Activated T-cell treated with anti-CD3 and anti-CD28 coated beads for 4 hours (primary cell): ENCODE data around the gene ADCYAP1R1.

Experiments used
- DNase-seq: peaks from one replicate; pipeline ENCODE4 v3.0.0-alpha.2; 2020

Gene ADCYAP1R1

DNA sequence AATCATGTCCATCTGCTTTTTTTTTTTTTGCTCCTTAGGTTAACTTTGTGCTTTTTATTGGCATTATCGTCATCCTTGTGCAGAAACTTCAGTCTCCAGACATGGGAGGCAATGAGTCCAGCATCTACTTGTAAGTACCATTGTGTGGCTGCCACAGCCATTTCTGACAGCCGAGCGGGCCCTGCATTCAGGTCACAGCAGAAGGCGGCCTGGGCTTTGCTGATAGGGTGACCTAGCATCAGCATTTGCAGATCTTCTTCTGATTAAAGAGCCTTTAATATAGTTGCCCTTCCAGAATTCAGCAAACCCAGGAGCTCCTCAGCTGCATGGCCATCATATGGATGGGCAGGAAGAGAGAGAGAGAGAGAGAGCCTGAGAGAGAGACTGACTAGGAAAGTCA, 40.5 kb downstream of the ADCYAP1R1 start:
- no peak for DNase-seq

GRCh38 chr7:31093282-31093681, 41.2 kb downstream of the ADCYAP1R1 start:
- no peak for DNase-seq

DNA sequence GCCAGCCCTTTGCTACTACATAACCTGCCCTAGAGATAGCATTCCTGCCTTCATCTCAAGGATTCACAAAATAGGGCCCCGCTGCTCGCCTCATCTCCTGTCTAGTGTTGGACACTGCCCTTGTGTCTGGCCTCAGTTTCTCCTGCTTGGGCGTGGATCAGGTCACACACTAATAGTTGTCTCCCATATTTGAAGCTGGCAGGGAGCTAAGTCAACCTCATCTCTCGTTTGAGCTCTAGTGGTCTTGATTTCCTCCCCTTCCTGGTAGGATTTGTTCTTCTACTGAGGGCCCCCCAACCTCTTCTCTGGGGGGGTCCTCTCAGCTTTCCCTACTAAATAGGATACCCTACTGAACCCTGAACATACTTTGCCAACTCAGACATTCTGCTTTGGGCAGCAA, 42.2 kb downstream of the ADCYAP1R1 start:
- no peak for DNase-seq

DNA sequence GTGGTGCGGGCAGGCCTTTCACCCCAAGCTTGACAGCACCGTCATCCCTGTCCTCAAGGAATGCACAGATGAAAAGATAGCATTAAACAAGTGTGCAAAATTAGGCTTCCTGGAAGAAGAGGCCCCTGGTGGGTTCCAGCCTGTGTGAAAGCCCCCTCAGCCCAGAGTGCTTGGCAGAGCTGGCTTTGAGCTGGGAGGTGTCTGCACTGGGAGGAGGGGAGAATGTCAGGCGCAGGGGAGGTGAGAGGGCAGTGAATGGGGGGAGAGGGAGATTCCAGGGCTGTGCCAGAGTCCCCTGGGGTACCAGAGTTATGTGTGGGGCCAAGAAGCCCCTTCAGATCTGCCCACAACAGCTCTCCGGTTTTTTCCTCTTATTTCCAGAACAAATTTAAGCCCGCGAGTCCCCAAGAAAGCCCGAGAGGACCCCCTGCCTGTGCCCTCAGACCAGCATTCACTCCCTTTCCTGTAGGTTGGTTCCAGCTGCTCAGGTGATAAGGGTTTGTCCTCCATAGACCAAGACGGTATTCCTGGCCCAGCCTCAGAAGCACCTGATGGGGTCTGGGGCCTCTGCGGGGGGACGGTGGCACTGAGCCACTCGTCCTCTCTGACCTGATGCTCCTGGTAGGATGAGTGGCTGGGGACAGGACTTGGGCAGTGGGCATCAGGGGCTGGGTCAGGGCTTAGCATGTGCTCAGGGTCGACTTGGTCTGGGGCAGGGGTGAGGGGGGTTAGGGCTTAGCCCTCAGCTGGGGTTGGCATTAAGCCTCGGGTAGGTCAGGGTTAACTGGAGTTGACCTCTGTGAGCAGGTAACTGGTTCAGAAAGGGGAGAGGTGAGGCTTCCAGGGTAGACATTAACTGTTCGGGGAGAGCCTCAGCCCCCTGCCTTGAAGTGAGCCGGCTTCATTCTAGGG, 43.4 kb downstream of the ADCYAP1R1 start:
- DNase-seq, result no peak

DNA sequence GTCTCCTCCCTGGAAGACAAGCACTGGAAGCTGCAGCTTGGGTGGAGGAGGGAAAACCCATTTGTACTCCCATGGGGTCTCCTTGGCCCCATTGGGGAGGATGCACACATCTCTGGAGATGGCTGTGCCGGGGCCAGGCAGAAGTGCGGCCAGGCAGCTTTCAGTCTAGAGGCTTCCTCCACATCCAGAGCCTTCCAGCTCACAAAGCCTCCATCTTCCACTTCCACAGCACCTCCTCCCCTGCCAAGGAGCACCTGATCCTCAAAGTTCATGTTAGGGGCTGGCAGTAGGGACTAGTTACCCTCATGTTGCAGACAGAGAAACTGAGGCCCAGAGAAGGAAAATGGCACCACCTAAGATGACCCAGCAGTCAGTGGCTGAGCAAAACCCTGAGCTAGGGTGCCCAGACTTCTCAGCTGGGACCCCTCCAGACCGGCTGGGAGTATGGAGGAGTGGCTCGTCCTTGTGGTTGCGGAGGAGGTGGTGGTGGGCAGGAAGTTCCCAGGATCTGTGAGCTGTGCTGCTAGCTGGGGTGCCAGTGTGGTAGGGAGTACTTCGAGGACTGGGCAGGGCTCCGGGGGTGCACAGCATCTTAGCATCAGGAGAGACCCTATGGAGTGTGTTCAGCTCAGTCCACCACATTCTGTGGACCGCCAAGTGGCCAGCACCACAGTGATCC, 44.2 kb downstream of the ADCYAP1R1 start:
- no peak for DNase-seq

GRCh38 chr7:31096877-31097258, 44.8 kb downstream of the ADCYAP1R1 start:
- DNase-seq, result no peak

- no peak for DNase-seq
These were observed 46.7 kb downstream of the ADCYAP1R1 start for GRCh38 chr7:31098642-31099360.

DNA sequence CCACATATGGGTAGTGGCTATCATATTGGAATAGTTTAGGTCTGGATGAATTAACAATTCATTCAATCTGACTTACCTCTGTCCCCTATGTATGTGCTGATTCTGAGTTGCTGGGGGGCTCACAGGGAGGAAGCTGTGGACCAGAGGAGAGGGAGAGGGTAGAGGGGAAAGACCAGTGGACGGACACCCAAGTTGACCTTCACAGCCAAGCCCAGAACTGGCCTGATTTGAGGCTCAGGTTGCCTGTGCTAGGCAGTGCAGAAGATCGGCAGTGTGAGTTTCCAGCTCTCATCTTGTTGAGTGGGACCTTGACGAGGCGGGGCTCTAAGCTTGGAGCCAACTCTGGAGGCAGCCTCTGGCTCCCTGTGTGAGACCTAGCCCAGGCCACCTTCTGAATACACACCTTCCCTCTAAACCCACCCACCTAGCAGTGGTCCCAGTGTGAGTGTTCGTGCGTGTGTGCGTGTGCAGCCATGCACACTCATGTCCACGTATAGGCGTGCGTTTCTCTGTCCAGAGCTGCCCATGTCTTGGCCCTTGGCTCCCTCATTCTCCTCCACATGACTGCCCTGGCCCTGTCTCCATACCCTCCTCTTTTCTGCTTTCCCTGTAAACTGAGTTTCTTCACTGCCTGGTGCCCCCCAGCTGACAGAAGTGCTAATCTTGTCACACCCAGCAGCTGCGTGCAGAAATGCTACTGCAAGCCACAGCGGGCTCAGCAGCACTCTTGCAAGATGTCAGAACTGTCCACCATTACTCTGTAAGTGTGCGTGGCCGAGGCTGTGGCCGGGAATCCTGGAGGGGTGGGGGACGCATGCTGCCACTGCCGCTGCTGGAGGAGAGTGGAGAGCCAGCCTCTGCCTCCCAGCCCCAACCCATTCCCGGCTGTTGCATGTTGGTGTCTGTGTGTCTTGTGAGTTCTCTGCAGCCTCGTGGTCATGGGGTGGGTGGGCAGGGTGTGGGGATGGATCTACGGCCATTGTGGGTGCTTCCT, 47.6 kb downstream of the ADCYAP1R1 start:
- DNase-seq, result no peak

GRCh38 chr7:31100445-31100844, 48.3 kb downstream of the ADCYAP1R1 start:
- no peak for DNase-seq

DNA sequence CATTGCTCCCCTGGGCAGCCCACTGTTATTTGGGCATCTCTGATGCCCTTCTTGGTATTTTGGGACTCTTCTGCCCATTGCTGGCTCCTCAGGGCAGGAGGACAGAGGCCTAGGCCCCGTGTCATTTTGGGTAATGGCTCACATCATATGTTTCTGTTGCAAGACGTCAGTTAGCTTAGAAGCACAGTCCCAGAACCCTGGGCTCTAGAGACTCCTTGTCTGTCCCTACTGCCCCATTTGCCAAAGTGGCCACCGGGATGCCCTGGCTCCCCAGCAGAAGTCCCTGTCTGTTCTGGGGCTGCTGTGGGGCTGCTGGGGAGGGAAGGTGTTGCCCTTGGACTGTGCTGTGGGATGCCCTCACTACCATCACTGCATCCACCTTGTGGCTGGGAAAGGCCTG, 48.8 kb downstream of the ADCYAP1R1 start:
- DNase-seq, result no peak

DNA sequence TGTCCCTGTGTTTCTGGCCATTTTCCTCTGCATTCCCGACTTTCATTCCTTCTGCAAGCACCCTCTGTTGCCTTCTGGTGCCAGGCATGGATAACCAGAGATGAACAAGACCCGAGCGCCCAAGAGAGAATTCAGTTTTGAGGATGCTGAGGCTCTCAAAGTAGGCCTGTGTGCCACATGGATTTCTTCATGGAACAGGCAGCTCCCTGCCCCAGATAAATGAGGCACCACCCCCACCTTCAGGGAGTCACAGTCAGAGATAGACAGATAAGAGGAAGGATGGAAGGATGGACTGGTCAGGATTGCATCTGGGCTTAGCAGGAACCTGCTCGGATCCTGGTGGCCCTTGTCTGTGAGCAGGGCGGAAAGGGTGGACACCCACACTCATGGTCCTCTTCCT, 49.4 kb downstream of the ADCYAP1R1 start:
- DNase-seq, result no peak

DNA sequence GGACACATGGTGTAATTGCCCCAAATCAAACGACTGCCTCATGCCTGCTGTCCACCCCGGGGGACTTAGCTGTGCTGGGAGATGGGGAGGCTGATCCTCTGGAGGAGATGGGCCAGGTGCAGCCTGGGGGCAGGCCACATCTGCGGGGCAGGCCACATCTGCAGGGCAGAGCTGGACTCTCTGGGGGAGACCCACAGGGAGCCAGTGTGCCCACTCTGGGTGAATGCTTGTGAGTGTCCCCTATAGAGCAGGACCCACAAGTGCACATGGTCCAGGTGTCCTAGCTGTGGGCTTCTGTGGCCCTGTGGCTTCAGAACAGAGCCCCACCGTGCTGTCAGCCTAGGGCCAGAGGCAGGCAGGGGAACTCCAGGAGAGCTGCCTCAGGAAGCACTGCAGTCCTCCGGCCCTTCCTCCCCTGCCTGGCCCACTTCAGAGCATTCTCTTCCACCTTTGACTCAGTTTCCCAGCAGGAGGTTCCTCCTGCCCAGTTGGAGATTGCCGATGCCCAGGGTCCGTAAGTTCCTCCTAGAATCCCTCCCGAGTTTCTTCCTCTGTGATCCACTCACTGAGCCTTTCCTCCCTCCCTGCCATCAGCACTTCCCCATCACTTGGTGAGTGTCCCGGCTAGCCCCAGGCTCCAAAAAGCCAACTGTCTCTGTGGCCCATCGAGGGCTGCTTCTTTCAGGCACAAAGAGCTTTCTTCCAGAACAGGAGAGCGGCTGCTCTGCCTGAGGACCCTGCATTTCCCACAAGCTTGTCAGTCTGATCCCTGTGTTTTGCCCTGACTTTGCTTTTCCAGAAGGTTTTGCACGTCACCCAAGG, 50.3 kb downstream of the ADCYAP1R1 start:
- no peak for DNase-seq

DNA sequence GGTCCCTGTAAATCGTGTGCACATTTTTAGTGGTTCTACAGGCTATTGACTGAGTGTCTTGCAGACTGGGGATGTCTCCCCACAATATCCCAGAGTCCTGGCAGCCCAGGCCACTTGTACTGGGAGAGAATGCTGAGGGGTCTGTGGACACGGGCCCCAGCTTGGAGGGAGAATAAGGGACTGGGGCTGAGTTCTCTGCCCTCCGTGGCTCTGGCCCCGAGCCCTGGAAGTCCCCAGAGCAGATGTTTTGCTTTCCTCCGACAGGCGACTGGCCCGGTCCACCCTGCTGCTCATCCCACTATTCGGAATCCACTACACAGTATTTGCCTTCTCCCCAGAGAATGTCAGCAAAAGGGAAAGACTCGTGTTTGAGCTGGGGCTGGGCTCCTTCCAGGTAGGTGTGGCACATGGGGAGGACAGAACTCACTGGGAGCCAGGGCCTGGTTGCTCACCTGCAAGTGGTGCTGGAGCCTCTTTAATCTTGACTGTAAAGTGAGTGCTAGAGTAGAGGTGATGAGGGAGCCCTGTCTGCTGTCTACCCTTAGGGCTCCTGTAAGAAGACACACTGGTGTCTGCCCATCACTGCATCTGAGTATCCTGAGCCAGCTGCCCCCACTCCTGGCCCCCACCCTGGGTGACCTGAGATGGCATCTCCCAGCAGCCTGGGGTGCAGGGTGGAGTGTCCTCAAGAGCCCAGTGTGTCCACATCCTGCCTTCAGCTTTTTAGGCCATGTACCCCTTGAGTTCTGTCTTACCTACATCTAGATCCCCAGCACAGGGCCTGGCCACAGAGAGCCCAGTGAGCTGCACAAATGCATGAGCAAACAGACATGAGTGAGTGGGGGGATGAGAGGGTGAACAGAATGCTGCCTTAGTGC, 51.1 kb downstream of the ADCYAP1R1 start:
- no peak for DNase-seq

DNA sequence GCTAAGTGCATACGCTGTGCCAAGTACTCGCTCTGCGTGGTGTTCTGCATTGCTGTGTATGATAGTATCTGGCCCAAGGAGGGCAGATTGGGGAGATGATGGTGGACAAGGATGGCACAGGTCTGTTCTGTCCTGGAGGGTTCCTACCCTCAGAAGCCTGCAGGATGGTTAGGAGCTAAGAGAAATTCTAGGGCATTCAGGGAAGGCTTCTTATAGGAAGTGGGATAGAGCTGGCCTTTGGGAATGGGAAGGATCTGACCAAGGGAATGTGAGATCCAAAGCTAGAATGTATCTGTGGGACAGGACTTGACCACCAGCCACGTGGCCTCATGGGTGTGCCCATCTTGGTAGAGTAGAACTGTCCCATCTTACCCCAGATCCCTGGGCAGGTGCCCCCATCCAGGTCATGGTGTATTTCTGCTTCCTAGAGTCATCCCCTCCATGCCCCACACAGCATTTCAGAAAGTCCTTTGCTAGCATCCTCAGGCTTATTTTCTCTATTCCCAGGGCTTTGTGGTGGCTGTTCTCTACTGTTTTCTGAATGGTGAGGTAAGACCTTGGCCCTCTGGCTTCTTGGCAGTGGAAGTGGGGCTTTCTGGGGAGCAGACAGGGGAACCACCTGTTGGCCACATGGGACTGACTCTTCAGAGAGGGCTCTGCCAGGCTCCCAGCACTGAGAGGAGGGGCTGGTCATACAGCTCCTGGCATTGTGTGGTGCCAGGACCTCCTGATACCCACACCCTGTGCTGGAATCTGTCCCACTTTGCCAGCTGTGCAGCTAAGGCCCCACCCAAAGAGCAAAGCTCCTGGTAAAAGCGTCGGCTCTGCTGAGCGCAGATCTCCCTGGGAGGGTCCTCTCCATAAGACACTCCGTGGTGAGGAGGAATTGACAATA, 52.5 kb downstream of the ADCYAP1R1 start:
- no peak for DNase-seq

GRCh38 chr7:31105256-31105950, 53.3 kb downstream of the ADCYAP1R1 start:
- DNase-seq, result no peak

DNA sequence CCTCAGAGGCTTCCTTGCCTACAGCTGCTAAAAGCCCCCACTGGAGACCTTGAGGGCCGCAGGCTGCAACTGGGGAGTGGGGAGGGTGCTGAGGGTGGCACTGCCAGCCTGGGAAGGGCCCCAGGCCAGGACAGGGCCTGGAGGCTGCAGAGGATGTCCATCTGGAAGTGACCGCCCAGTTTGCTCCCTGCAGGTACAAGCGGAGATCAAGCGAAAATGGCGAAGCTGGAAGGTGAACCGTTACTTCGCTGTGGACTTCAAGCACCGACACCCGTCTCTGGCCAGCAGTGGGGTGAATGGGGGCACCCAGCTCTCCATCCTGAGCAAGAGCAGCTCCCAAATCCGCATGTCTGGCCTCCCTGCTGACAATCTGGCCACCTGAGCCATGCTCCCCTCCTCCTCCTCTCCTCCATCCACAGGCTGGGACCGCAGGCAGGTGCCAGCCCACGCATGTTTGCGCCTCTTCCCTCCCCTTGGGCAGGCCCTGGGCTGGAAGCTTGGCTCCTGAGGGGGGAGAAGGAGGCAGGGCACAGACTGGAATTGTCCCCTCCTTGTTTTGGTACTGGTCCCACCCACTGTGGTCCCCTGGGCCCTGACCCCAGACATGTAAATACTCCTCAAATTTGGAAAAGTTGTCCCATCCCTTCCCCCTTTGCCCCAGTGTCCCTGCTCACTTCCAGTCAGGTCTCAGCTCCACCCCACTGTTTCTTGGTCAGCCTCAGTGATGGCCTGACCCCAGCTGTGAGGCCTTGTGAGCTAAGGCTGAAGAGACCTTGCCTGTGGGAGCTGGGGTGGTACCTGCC, 54.4 kb downstream of the ADCYAP1R1 start:
- DNase-seq, result no peak
